ENCODE results near the gene HMGB1.
"Not testable (repeated sequence)": the region's sequence is repeated elsewhere in the genome, so short reads cannot be mapped to it uniquely, and the experiment has no call there.

Gene HMGB1

DNA sequence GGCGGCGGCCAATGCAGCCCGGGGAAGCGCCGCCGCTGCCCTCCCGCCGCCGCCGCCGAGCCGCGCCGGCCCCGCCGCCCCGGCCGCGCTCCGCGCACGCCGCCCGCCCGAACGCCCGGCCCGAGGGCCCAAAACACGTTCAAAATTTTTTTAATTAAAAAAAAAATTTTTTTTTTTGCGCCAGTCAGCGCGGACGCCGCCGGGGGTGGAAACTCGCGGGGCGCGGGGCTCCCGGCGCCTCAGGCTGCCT is 468 bp downstream of the HMGB1 start:
- no peak for DNase-seq

DNA sequence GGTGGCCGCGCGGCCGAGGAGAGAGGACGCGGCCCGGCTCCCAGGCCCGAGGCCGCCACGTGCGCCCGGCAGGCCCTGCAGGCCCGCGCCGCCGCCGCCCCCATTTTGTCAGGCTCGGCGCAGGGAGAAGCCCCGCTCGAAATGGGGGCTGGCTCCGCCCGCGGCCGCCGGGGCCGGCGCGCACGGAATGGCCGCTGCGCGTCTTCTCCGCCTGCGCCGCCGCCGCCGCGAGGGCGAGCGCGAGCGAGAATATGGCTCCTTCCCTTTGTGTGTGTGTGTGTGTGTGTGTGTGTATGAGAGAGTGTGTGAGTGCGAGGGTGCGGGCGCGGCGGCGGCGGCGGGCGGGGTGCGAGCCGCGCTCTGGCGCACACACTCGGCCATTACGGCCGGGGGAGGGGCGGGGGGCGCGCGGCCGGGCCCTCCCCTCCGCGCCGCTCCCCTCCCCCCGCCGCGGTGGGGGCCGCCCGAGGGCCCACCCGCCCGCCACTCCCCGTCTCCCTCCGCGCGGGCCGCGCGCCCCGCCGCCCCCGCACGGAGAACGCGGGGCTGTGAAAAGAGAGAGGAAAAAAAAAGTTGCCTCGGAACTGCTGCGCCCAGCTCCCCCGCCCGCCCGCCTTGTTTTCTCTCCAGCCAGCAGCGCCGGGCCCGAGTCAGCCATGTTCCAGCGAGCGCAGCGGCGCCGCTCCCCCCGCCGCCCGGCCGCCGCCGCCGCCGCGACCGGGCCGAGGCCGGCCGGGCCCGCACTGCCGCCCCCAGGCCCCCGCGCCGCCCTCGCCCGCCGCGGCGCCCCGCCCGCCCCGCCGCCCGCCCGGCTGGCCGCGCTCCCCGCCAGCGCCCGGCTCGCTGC is 1.0 kb downstream of the HMGB1 start:
- peak; percentile 90 for DNase-seq

DNA sequence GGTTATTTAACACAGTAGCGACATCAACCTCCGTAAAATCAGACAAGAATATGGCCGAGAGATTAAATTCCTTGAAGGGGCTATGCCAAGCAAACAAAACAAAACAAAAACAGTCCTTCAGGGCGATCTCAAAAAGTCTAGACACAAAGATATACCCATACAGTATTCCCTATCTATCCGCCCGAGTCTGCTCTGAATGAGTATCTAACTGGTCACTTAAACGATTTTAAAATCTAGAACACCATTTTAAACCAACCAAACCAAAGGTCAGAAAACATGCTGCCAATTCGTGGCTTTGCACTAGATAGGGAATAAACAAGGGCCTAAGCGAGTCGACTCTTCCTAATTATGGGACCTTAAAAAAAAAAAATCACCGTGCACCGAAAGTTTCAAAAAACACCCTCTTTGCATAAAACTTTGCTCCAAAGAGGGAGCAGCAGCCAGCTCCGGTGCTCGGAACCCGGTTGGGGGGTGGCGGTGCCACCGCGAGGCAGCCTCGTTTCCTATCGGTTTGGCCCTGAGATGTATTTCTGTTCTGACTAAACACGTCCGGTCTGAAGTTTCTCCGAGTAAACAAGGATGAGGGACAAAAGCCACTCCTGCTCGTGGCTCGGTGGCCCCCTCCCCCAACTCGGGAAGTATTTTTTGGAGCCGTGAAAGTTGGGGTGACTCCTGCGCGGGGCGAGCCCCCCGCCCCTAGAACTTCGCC is 1.8 kb downstream of the HMGB1 start:
- DNase-seq, result peak; percentile 68

DNA sequence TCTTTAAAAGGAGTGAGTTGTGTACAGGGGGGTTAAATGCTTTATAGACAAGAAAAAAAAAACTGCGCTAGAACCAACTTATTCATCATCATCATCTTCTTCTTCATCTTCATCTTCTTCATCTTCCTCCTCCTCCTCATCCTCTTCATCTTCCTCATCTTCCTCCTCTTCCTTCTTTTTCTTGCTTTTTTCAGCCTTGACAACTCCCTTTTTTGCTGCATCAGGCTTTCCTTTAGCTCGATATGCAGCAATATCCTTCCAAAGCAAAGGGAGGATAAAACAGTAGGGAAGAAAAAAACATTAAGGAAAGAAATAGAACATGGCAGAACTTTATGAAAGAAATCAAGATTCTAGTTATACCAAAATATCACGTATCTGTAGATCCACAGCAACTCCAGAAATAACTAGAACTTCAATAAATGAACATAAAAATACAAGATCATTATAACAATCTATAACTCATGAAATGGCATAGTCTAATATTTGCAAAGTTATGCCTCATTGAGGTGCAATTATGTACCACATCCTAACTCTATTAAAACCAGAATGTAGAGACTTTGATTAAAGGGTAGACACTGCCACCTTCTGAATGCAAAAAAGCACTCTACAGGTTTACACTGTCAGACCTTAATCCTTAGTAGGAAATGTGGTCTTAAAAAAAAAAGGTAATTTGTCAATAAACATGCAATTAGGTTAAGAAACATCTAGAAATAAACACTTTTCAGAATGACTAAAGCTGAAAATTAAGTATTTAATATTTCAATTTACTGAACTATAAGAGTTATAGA is 4.3 kb downstream of the HMGB1 start:
- DNase-seq, result peak; percentile 45

DNA sequence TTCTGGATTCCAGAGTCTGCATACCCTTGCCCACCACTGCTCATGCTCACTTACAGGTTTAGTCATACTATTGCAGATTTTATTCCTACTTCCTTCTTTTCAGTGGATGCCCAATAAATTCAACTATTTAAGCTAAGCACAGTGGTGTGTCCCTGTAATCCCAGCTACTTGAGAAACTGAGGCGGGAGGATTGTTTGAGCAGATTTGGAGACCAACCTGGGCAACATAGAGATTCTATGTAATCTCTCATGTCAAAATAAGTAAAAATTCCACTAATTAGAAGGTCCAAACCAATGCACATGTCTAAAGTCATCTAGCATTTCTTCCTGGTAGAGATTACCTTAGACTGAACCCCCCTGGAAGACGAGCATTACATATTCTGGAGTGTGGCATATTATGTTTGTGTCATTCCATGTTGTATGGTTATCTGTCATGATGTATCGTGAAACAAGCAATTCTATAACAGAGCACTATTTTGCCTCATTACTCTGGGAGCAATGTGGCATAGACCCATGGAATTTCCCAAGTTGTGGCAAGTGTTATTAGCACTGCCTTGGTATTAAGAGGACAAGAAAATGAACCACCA is 8.3 kb downstream of the HMGB1 start:
- DNase-seq, result no peak

DNA sequence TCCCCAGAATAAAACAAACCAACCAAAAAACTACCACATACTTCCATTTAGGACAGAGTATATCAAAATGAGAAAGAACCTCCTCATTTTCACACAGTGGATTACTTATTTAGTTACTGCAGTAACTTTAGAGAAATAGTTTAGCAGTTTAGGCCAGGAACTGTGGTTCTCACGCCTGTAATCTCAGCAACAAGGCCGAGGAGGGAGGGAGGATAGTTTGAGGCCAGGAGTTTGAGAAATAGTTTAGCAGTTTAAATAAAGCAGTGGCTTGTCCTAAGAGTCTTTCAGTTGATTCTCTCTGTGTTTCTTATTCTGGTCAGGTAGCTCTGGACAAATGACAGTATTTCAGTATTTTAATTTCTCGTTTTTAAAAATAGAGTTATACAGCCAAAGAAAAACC is 9.4 kb downstream of the HMGB1 start:
- DNase-seq, result no peak

DNA sequence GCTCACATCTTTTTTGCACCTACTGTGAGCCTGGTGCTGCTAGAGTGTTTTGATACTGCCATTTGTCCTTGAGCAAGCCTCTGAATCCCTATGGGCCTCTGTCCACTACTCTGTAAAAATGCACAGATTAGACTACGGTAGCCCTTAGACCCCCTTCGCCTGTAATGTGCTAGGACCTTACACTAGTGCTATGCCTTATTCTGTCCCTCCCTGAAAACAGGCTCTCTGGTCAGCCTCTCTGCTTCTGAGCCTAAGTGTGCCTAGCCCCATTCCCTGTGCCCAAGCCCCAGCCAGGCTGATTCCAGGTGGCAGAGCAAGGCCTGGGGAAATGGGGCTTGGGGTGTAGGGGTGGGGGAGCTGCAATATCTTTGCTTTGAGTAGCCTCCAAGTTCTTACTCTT is 10.7 kb downstream of the HMGB1 start:
- no peak for DNase-seq

DNA sequence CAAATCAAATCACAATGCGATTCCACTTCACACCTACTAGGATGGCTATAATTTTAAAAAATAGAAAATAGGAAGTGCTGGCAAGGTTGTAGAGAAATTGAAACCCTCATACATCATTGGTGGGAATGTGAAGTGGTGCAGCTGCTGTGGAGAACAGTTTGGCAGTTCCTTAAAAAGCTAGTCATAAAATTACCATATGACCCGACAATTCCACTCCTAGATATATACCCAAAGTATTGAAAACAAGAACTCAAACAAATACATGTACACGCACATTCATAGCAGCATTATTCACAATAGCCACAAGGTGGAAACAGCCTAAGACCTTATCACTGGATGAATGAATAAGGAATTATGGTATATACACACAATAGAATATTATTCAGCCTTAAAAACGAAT is 12.0 kb downstream of the HMGB1 start:
- no peak for DNase-seq

DNA sequence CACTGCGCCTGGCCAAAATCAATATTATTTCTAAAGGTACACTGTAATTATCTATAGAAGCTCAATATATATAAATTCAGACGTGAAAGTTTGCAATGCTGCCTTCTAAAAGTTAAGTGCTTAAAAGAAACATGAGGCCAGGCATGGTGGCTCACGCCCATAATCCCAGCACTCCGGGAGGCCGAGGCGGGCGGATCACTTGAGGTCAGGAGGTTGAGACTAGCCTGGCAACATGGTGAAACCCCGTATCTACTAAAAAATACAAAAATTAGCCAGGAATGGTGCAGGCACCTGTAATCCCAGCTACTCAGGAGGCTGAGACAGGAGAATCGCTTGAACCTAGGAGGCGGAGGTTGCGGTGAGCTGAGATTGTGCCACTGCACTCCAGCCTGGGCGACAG is 14.3 kb downstream of the HMGB1 start:
- DNase-seq, result not testable (repeated sequence)

DNA sequence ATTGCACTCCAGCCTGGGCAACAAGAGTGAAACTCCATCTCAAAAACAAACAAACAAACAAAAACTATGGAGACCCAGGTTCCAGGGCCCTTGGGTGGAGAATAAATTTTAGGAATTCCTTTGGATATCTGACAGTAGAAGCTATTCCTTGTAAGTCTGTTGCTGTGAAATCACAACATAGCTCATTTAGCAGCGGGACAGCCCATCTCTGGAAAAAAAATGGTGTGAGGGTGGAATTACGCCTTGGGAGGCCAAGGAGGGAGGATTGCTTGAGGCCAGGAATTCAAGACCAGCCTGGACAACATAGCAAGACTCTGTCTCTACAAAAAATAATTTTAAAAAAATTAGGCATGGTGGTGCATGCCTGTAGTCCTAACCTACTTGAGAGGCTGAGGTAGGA is 15.7 kb downstream of the HMGB1 start:
- DNase-seq, result no peak

DNA sequence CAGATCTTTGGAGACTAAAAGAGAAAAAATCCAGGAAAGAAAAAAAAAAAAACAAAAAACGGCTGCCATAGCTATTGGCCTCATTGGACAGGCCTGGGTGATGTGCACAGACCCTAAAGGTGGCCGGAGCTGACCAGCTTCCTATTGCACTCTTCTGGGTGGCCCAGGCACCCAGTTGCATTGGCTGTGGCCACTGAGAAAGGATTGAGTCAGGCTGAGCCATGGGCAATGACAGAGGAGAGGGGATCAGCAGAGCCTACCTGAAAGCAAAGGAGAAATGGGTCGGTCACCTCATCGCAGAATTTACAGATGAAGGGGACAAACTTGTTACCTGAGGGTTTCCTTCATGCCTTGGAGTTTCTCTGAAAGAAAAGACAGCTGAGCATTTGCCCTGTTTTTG is 17.3 kb downstream of the HMGB1 start:
- no peak for DNase-seq

DNA sequence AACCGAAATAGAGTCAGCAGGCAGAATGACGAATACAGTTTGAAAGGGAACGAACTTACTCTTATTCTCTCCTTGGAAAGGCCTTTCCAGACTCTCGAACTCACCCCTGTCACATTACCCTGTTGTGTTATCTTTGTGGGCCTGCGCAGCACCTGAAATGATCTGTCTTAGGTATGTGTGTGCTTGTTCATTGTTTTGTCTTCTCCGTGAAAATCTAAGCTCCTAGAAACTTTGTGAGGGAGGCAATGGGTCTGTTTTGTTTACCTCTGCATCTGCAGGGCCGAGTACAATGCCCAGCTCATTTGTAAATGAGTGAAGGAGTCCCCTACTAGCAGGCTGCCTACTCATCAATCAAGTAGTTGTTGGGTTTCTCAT is 19.6 kb downstream of the HMGB1 start:
- no peak for DNase-seq

DNA sequence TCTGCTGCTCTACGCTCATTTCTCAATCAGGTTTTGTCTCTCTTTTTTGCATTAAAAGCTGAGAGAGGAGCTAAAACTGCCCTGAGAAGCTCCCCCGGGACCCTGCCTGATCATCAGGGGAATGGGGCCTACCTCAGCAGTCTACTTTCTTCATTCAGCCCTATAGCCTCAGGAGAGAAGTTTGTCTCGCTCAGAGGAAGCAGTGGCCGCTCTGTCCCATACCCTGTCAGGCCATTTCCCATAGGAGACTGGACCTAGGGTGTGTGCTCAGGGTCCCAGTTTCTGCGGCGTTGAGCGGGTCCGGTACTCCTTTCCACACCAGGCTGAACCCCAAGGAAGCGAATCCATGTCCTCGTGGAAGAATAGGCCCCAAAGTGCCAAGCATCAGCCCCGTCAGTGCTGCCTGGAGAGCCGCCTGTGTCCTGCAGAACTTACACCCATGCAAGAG is 21.8 kb downstream of the HMGB1 start:
- DNase-seq, result no peak

DNA sequence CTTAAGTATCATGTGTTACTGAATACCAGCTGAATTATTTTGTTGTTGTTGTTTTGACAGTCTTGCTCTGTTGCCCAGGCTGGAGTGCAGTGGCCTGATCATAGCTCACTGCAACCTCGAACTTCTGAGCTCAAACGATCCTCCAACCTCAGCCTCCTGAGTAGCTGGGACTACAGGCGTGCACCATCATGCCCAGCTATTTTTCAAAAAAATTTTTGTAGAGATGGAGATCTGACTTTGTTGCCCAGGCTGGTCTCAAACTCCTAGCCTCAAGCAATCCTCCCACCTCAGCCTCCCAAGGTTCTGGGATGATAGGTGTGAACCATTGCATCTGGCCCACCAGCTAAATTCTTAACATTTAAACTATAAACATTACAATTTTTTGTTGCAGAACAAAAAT is 22.2 kb downstream of the HMGB1 start:
- not testable (repeated sequence) for DNase-seq

DNA sequence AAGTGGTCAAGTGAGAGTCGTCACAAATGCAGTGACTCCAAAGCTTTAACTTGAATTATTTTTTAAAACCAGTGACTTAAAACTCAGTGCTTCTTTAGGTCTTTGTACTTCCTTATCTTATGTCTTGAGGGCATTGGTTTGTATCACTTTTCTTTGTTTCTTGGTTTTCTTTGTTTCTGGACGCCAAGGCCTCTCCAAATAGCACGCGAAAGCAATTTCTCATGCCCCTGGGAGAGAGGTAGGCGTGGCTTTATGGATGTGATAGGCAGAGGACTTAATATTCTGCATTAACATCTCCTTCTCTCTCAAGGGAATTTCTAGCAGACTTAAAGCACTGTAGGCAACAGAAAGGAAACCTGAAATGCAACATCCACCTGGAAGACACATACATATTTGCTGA is 22.8 kb downstream of the HMGB1 start:
- DNase-seq, result no peak

DNA sequence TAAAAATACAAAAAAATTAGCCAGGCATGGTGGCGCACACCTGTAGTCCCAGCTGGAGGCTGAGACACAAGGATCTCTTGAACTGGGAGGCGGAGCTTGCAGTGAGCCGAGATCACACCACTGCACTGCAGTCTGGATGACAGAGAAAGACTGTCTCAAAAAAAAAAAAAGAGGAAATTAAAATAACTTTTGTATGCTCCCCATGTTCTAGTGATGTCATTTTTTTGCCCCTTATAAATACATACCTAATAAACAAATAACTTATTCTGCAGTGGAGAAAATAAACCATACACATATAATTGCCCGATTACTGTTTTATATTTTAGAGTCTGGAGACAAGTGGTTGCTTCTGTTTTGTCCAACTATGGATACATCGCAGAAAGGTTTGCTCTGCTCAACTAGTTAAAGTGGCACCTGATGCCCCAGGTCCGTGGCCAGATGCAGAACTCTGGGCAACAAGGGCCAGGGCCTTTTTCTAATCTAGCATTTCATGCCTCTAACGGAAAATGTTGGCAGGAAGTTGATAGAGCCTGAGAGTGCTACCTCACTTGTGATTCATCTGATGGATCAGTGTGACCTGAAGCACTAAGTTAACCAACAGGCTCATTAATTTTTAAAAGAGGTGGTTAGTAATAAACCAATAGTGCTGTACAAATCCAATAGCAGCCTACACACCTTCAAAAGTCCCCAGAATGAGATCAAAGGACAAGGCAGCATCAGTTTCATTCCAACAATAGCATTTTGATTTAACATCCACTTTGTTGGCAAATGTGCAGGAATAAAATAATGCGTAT is 24.6 kb downstream of the HMGB1 start:
- no peak for DNase-seq

DNA sequence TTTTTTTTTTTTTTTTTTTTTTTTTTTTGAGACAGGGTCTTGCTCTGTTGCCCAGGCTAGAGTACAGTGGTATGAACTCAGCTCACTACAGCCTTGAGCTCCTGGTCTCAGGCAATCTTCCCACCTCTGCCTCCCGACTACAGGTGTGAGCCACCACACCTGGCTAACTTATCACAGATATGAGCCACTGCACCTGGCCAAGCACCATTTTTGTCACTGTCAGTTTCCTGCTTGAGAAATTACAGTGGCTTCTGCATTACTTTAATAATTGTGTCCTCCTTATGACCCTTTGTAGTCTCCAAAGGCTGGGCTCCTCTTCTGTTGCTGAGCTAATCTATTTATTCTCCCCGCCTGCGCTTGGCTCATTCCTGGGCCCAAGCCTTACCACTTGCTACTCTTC is 27.4 kb downstream of the HMGB1 start:
- DNase-seq, result no peak

DNA sequence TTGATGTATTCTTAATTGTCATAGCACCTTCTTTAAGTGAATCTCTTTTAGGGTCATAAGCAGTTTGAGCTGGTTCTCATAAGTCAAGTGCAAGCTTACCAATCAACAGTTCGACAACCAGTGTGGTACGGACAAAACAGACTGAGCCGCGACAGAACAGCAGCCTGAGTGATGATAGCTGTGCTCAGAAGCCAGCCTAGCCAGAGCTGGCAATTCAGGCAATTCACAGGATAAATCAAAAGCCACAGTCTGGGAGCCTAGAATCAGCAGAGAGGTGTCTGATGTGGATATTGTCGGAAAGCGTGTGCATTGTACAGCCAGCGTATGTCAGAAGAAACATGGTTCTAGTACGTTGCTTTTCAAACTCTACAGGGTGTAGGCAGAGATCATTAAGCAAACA is 28.6 kb downstream of the HMGB1 start:
- no peak for DNase-seq

DNA sequence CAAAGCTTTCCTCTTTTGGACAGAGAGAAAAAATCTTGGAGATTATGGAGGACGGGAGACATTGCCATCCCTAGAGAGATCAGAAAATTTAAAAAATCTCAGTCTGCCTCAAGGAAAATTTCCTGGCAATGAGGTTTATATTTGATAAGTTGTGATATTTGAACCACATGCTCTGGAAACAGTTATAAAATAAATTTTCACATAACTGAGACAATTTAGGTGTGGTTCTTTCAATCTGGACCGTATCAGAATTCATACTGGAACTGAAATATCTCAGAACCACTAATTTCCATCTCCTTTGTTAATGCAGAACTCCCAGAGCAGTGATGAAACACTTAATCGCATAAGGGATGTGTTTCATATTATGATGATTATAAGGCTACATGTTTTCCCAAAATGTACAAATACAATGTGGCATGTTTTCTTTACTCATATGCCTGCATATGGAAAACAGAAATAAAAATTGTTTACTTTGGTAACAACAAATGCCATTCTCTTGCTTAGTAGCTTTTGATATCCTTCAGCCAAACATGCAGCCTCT is 29.8 kb downstream of the HMGB1 start:
- DNase-seq, result no peak

DNA sequence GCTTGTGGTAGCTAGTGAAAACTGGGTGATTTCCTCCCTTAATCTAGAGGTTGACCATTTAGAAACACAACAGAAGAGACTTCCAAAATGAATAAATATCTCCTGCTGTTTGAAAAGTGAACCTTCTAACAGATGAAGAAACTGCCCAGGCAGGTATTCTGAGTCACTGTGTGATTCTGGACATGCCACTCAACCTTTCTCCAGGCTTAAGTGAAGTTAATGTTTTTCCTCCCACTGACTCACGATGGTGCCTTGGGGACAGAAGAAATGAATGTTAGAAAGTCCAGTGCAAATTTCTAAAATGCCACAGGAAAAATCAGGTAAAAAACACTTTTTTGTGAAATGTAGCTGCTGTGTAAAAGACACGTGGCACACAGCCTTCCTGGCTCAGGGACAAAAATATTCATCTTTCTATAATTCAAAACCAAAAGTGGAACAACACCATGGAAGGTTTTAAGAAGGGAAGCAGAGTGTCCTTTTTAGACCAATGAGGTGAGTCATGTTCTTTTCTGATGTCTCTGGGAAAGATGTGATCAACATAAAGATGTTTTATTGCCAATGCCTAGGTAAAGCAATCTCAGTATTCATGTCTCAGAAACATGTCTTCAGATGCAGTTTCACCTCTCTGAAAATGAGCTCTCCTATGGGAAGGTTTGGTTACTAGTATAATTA is 34.3 kb downstream of the HMGB1 start:
- DNase-seq, result peak; percentile 20

DNA sequence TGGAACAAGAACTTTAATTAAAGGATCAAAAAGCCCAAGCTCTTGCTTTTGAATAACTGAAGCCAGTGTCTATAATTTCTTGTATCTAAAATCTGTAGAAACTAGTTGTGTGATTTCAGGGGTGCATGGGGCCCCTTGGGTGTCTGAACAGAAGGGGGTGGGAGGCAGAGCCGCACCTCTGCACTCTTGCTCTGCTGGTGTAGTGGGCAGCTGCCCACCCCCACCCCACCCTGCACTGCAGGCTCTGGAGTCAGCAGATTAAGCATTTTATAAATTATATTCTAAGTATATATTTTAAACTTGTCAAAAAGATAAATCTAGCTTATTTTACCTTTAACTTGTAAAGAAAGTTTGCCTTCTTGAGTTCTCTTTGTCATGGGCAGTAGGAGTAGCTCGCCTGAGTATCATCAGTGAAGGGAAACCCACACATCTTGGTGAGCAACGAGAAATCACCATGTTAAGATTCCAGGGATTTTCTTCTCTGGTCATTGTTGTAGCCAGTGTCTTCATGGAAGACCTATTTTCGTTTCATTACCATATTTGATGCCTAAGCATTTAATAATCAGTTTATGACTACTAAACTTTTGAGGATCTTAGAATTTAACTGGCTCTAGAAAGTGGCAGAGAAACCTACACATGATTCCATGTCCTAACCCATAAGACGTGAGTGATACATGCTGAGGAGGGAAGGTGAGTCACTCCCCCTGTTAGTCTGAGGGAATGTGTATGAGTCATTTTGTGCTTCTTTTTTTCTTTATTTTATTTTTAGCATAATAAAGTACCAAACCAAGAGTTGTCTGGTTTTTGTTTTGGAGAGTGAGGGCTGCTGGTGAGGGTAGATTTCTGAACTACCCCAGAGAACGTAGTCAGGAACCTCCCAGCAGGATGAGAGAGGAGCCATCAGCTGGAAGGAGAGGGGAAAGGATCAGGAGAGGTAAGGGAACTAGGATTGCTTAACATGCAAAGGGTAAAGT is 35.7 kb downstream of the HMGB1 start:
- peak; percentile 95 for DNase-seq

All from fibroblast of skin of right biceps (primary cell).